C4-2B (cell line): ENCODE results near the gene KRT10.

Experiments used
- CTCF ChIP-seq: fragments of 450-650 bp; conservative IDR thresholded peaks from 2 replicates; pipeline ENCODE4 v1.5.1; 2017; ENCODE audit warnings: mild to moderate bottlenecking
- ZFX ChIP-seq: fragments of 450-650 bp; IDR thresholded peaks from 2 replicates; pipeline ENCODE4 v1.6.1; 2017

- TF ChIP-seq CTCF (no peak), ZFX (no peak)
These were observed 20.8 kb upstream of the KRT10 start for GRCh38 chr17:40843242-40843641.
